HCT116 (cell line): Measurements from ENCODE around the gene SF3B5.

Experiments
- CBX3 ChIP-seq: IDR thresholded peaks from 2 replicates; pipeline ENCODE4 v1.6.1; 2012; ENCODE audit warnings: low read depth
- CTCF ChIP-seq, 3 experiments: fragments of 200-600 bp in 1 of 3; sonication (generic) in 1 of 3; IDR thresholded peaks in 2 of 3; conservative IDR thresholded peaks in 1 of 3; 2 replicates each; pipeline ENCODE4 v1.5.1; 2012 to 2017; ENCODE audit warnings: low read depth in 2 of 3, low read length in 2 of 3, antibody characterized with exemption in 1 of 3, borderline replicate concordance in 1 of 3, control low read depth in 1 of 3, mild to moderate bottlenecking in 1 of 3, mixed read lengths in 1 of 3, mixed run types in 1 of 3, moderate library complexity in 1 of 3; ENCODE audit not compliant: insufficient read depth in 1 of 3
- ELF1 ChIP-seq: IDR thresholded peaks from 2 replicates; pipeline ENCODE4 v1.6.1; 2012; ENCODE audit warnings: low read depth, borderline replicate concordance
- EZH2 ChIP-seq: fragments of 200-600 bp; sonication (generic); IDR thresholded peaks from 2 replicates; pipeline ENCODE4 v1.6.1; 2017; ENCODE audit warnings: antibody characterized with exemption, mixed run types
- EZH2phosphoT487 ChIP-seq: fragments of 200-600 bp; IDR thresholded peaks from 2 replicates; pipeline ENCODE4 v1.6.1; 2018; ENCODE audit warnings: antibody characterized with exemption, borderline replicate concordance
- JUND ChIP-seq: IDR thresholded peaks from 2 replicates; pipeline ENCODE4 v1.6.1; 2012
- POLR2A ChIP-seq: IDR thresholded peaks from 2 replicates; pipeline ENCODE4 v1.7.0; 2011; ENCODE audit warnings: borderline replicate concordance; ENCODE audit not compliant: insufficient read depth, insufficient read length; ENCODE audit errors: extremely low read depth
- POLR2AphosphoS5 ChIP-seq: IDR thresholded peaks from 2 replicates; pipeline ENCODE4 v1.6.1; 2011; ENCODE audit warnings: mild to moderate bottlenecking, low read depth, low read length, moderate library complexity
- SIN3A ChIP-seq: IDR thresholded peaks from 2 replicates; pipeline ENCODE4 v1.6.1; 2012; ENCODE audit warnings: low read depth
- SP1 ChIP-seq: IDR thresholded peaks from 2 replicates; pipeline ENCODE4 v1.6.1; 2012; ENCODE audit warnings: low read depth
- YY1 ChIP-seq: IDR thresholded peaks from 2 replicates; pipeline ENCODE4 v1.6.1; 2011; ENCODE audit warnings: low read length, low read depth, moderate library complexity, mild to moderate bottlenecking; ENCODE audit not compliant: insufficient replicate concordance; ENCODE audit errors: extremely low read depth
- ZFX ChIP-seq: fragments of 450-650 bp; IDR thresholded peaks from 2 replicates; pipeline ENCODE4 v1.6.1; 2017
- ZNF274 ChIP-seq: fragments of 200-500 bp; sonication (Bioruptor generic); IDR thresholded peaks from 2 replicates; pipeline ENCODE4 v1.6.1; 2014; ENCODE audit warnings: mild to moderate bottlenecking, low read depth, low read length, inconsistent platforms
- TF ChIP-seq, protein P1 (sequence below): IDR thresholded peaks from 2 replicates; pipeline ENCODE4 v1.6.1; 2012; ENCODE audit warnings: low read depth

GRCh38 chr6:144141470-144141869 is 46.1 kb upstream of the SF3B5 start:
- no peak for TF ChIP-seq POLR2AphosphoS5
- no peak for TF ChIP-seq CTCF (IDR thresholded peaks at IDR 0.05 in 2 of 3, conservative IDR thresholded peaks at IDR 0.05 in 1 of 3; ENCODE audit: borderline replicate concordance in 1 of 3, insufficient read depth in 1 of 3, low read depth in 2 of 3, low read length in 2 of 3)
- TF ChIP-seq ZFX: no peak
- no peak for TF ChIP-seq YY1
- no peak for TF ChIP-seq POLR2A
- no peak for TF ChIP-seq EZH2phosphoT487
- no peak for TF ChIP-seq CBX3
- TF ChIP-seq JUND: no peak
- no peak for TF ChIP-seq EZH2
- TF ChIP-seq ZNF274: no peak
- TF ChIP-seq SP1: no peak
- TF ChIP-seq, protein P1, sequence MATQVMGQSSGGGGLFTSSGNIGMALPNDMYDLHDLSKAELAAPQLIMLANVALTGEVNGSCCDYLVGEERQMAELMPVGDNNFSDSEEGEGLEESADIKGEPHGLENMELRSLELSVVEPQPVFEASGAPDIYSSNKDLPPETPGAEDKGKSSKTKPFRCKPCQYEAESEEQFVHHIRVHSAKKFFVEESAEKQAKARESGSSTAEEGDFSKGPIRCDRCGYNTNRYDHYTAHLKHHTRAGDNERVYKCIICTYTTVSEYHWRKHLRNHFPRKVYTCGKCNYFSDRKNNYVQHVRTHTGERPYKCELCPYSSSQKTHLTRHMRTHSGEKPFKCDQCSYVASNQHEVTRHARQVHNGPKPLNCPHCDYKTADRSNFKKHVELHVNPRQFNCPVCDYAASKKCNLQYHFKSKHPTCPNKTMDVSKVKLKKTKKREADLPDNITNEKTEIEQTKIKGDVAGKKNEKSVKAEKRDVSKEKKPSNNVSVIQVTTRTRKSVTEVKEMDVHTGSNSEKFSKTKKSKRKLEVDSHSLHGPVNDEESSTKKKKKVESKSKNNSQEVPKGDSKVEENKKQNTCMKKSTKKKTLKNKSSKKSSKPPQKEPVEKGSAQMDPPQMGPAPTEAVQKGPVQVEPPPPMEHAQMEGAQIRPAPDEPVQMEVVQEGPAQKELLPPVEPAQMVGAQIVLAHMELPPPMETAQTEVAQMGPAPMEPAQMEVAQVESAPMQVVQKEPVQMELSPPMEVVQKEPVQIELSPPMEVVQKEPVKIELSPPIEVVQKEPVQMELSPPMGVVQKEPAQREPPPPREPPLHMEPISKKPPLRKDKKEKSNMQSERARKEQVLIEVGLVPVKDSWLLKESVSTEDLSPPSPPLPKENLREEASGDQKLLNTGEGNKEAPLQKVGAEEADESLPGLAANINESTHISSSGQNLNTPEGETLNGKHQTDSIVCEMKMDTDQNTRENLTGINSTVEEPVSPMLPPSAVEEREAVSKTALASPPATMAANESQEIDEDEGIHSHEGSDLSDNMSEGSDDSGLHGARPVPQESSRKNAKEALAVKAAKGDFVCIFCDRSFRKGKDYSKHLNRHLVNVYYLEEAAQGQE: no peak
- TF ChIP-seq SIN3A: no peak
- no peak for TF ChIP-seq ELF1
